GM23338 (cell line): Measurements from ENCODE around the gene GMPPB. TPM values are rescaled to one million over a fixed set of nuclear protein-coding genes. Genes with fewer than 3 reads are reported as not detected.

Source experiments
- ATAC-seq: fragments of 200-7000 bp; cut with Tn5 transposase; 3 replicates; pipeline ENCODE4 v1.9.1; 2020
- DNase-seq: peaks from one replicate; pipeline ENCODE4 v3.0.0-alpha.2; 2015; ENCODE audit warnings: low spot score
- H2AFZ ChIP-seq: fragments of 200-600 bp; sonication (generic); 2 replicates; pipeline ENCODE4 v1.8.0; 2016; ENCODE audit warnings: antibody characterized with exemption, mild to moderate bottlenecking, moderate library complexity
- H3F3A ChIP-seq: fragments of 200-600 bp; sonication (generic); replicated peaks from 2 replicates; pipeline ENCODE4 v1.8.0; 2017; ENCODE audit warnings: antibody characterized with exemption, mixed run types, low read depth
- H3K27ac ChIP-seq: fragments of 200-600 bp; sonication (generic); 2 replicates; pipeline ENCODE4 v1.6.1; 2016; ENCODE audit warnings: low read depth
- H3K27me3 ChIP-seq: fragments of 200-600 bp; sonication (generic); 2 replicates; pipeline ENCODE4 v1.8.0; 2016; ENCODE audit warnings: mild to moderate bottlenecking, mixed run types, moderate library complexity; ENCODE audit not compliant: insufficient read depth
- H3K36me3 ChIP-seq: fragments of 200-600 bp; sonication (generic); 2 replicates; pipeline ENCODE4 v1.8.0; 2016; ENCODE audit warnings: mild to moderate bottlenecking; ENCODE audit not compliant: insufficient read depth
- H3K4me1 ChIP-seq: fragments of 200-600 bp; sonication (generic); 2 replicates; pipeline ENCODE4 v1.8.0; 2016; ENCODE audit warnings: mild to moderate bottlenecking, moderate library complexity; ENCODE audit not compliant: insufficient read depth
- H3K4me2 ChIP-seq: fragments of 200-600 bp; sonication (generic); 2 replicates; pipeline ENCODE4 v1.7.1; 2017; ENCODE audit warnings: mixed run types
- H3K4me3 ChIP-seq: fragments of 200-600 bp; sonication (generic); 2 replicates; pipeline ENCODE4 v1.6.1; 2016; ENCODE audit warnings: mixed run types
- H3K79me2 ChIP-seq: fragments of 200-600 bp; sonication (generic); replicated peaks from 2 replicates; pipeline ENCODE4 v1.8.0; 2017; ENCODE audit warnings: mild to moderate bottlenecking; ENCODE audit not compliant: insufficient read depth
- H3K9me2 ChIP-seq: fragments of 200-600 bp; sonication (generic); 2 replicates; pipeline ENCODE4 v1.8.0; 2017; ENCODE audit not compliant: insufficient read depth
- H4K20me1 ChIP-seq: fragments of 200-600 bp; sonication (generic); replicated peaks from 2 replicates; pipeline ENCODE4 v1.8.0; 2017; ENCODE audit warnings: mild to moderate bottlenecking; ENCODE audit not compliant: insufficient read depth
- H3K27ac Mint-ChIP-seq: 2 replicates; pipeline ENCODE4 v1.8.0; 2020; ENCODE audit warnings: inconsistent platforms, mild to moderate bottlenecking, moderate library complexity, mixed read lengths
- H3K27me3 Mint-ChIP-seq: 3 replicates; pipeline ENCODE4 v1.8.0; 2022; ENCODE audit warnings: low read depth, mild to moderate bottlenecking, moderate library complexity, mixed read lengths, inconsistent platforms; ENCODE audit not compliant: insufficient read depth, poor library complexity
- H3K36me3 Mint-ChIP-seq: 3 replicates; pipeline ENCODE4 v1.8.0; 2021; ENCODE audit warnings: low read depth, mild to moderate bottlenecking, inconsistent platforms, moderate library complexity, mixed read lengths
- H3K4me1 Mint-ChIP-seq: 3 replicates; pipeline ENCODE4 v1.8.0; 2020; ENCODE audit warnings: mild to moderate bottlenecking, inconsistent platforms, mixed read lengths
- H3K4me3 Mint-ChIP-seq: 3 replicates; pipeline ENCODE4 v1.8.0; 2021; ENCODE audit warnings: moderate library complexity, mild to moderate bottlenecking, inconsistent platforms, mixed read lengths
- H3K9me3 Mint-ChIP-seq: 3 replicates; pipeline ENCODE4 v1.8.0; 2020; ENCODE audit warnings: moderate library complexity, mild to moderate bottlenecking, inconsistent platforms, mixed read lengths
- CREB1 ChIP-seq: fragments of 250-450 bp; sonication (Bioruptor Pico); IDR thresholded peaks from 2 replicates; pipeline ENCODE4 v1.5.0; 2020; ENCODE audit warnings: low read depth, mild to moderate bottlenecking, moderate library complexity
- CTCF ChIP-seq, 2 experiments: fragments of 200-600 bp in 1 of 2; sonication (generic) in 1 of 2; conservative IDR thresholded peaks; 2 replicates each; pipeline versions ENCODE4 v1.5.1 to v1.6.1; 2016 to 2017; ENCODE audit warnings: antibody characterized with exemption in 2 of 2, low read depth in 2 of 2, mild to moderate bottlenecking in 2 of 2, moderate library complexity in 1 of 2
- ETS1 ChIP-seq: IDR thresholded peaks from 2 replicates; pipeline ENCODE4 v1.6.1; 2016; ENCODE audit warnings: antibody characterized with exemption
- POLR2AphosphoS5 ChIP-seq: IDR thresholded peaks from 2 replicates; pipeline ENCODE4 v1.6.1; 2016; ENCODE audit warnings: antibody characterized with exemption, low read depth
- STAT1 ChIP-seq: IDR thresholded peaks from one replicate; pipeline ENCODE4 v1.6.1; 2016; ENCODE audit warnings: antibody characterized with exemption; ENCODE audit not compliant: unreplicated experiment
- long read RNA-seq: library from polyadenylated mRNA; unstranded; transcript quantifications from one replicate; pipeline ENCODE4 v2.0.0, GENCODE V29; 2020; ENCODE audit not compliant: unreplicated experiment
- polyA plus RNA-seq: library from polyadenylated mRNA; unstranded; fragments of >200 nt; fragmentation: Nextera tagmentation; extraction: Ambion mirVana; gene quantifications from 2 replicates; pipeline ENCODE4 v1.2.1, GENCODE V29; 2016
- total RNA-seq: library from RNA; depleted of rRNA; stranded (reverse); fragments of >200 nt; shearing (Covaris generic); gene quantifications from 2 replicates; pipeline ENCODE4 v1.2.3, GENCODE V29; 2014; rRNA removed

Gene GMPPB
- total RNA-seq (29.4 and 36.1 TPM in 2 replicates), polyA plus RNA-seq (7.8 and 10.2 TPM in 2 replicates)
- long read RNA-seq, full-length matches to known transcripts = 36 of 36 reads
- long read RNA-seq, partial matches to known transcripts = 0 of 36 reads
- long read RNA-seq, other reads (novel, unspliced or antisense) = 0 of 36 reads

GRCh38 chr3:49723628-49724551, at the start of gene GMPPB:
Gene GMPPB (minus strand): TSS chr3:49723951. CDS start chr3:49723726, 225 bp downstream.
- DNase-seq = peak; percentile 99
- Mint-ChIP-seq H3K9me3 (peaks cover 4% of the 10 kb centered on the region; the same call in 1 of the 3 replicates), H3K4me1 (peaks cover 6% of the 10 kb centered on the region; the same call in 2 of the 3 replicates), H3K4me3 (peak within 1 kb of the TSS; percentile 94), H3K27me3 (peaks cover 36% of the 10 kb centered on the region), H3K27ac (peak within 1 kb of the TSS; percentile 98), H3K36me3 (peaks cover 31% of the 10 kb centered on the region)
- no peaks in the 10 kb centered on the region for H3K9me2 ChIP-seq
- peaks cover 18% of the 10 kb centered on the region for H3F3A ChIP-seq
- H3K36me3 ChIP-seq = peaks cover 5% of the 10 kb centered on the region; the same call in 1 of the 2 replicates
- TF ChIP-seq POLR2AphosphoS5 = peak; percentile 66
- peak; percentile 39; the same call in 1 of the 2 replicates for TF ChIP-seq ETS1
- no peak for TF ChIP-seq CTCF (conservative IDR thresholded peaks at IDR 0.05; ENCODE audit: low read depth in 2 of 2)
- peak; percentile 96 for TF ChIP-seq CREB1 (CRISPR knock-in tag)
- H3K4me1 ChIP-seq = no peaks in the 10 kb centered on the region; the same call in 1 of the 2 replicates
- H3K79me2 ChIP-seq = no peaks in the 10 kb centered on the region; the same call in 1 of the 2 replicates
- H3K4me3 ChIP-seq = peak within 1 kb of the TSS; percentile 98
- peak within 1 kb of the TSS; percentile 91 for H2AFZ ChIP-seq
- H3K27ac ChIP-seq = peak within 1 kb of the TSS; percentile 94
- no peaks in the 10 kb centered on the region for H3K27me3 ChIP-seq
- peak; percentile 77 for ATAC-seq
- H4K20me1 ChIP-seq = peaks cover 7% of the 10 kb centered on the region; the same call in 1 of the 2 replicates
- peak within 1 kb of the TSS; percentile 98 for H3K4me2 ChIP-seq

GRCh38 chr3:49772703-49773102, 49.0 kb upstream of the GMPPB start:
- H3K4me1 Mint-ChIP-seq = no peaks in the 10 kb centered on the region
- H3K79me2 ChIP-seq = peaks cover 98% of the 10 kb centered on the region

More at GRCh38 chr3:49772703-49773102, 49.0 kb upstream of the GMPPB start:
- DNase-seq (no peak), ATAC-seq (no peak)
- H3K27me3 Mint-ChIP-seq = no peaks in the 10 kb centered on the region
- Histone ChIP-seq H3K27me3 (no peaks in the 10 kb centered on the region), H3K4me2 (no peak overlapping the region), H4K20me1 (peaks cover 39% of the 10 kb centered on the region), H3K27ac (no peak overlapping the region), H3K4me3 (no peak overlapping the region), H3F3A (0 out of 2 replicates have a peak, but pooled peaks cover 3% of the 10 kb centered on the region), H3K4me1 (no peaks in the 10 kb centered on the region), H3K9me2 (no peaks in the 10 kb centered on the region), H2AFZ (no peak overlapping the region), H3K36me3 (no peaks in the 10 kb centered on the region)
- no peak overlapping the region for H3K27ac Mint-ChIP-seq
- H3K36me3 Mint-ChIP-seq = peaks cover 4% of the 10 kb centered on the region; the same call in 2 of the 3 replicates
- H3K9me3 Mint-ChIP-seq = no peaks in the 10 kb centered on the region
- TF ChIP-seq STAT1 (no peak), ETS1 (no peak)
- no peak overlapping the region for H3K4me3 Mint-ChIP-seq
